H1 (cell line): Measurements from ENCODE around the gene IL1RAP. TPM values are rescaled to one million over a fixed set of nuclear protein-coding genes. Genes with fewer than 3 reads are reported as not detected.

Experiments used
- polyA plus RNA-seq, 7 experiments: library from polyadenylated mRNA; depleted of rRNA in 3 of 7; stranded (reverse) in 5 of 7; unstranded in 2 of 7; fragments of >200 nt in 5 of 7; fragments of 200-250 nt in 2 of 7; gene quantifications; 1 replicate in 5 of 7; 2 replicates in 1 of 7; 4 replicates in 1 of 7; pipeline versions ENCODE4 v1.2.1 to v1.2.3, GENCODE V29; 2011 to 2013; ENCODE audit warnings: missing spikeins in 2 of 7, mixed read lengths in 2 of 7
- total RNA-seq: library from RNA; stranded (reverse); fragmentation: NEBNext Ultra II Directional; extraction: Animal tissue kit (Norgen Biotek cat#: 25700); gene quantifications from 2 replicates; pipeline ENCODE4 v1.2.1, GENCODE V29; 2021
- TF ChIP-seq, protein P1 (sequence below): fragments of 300-600 bp; sonication (generic); IDR thresholded peaks from 2 replicates; pipeline ENCODE4 v1.7.1; 2012; ENCODE audit warnings: low read length, moderate library complexity, mild to moderate bottlenecking, inconsistent platforms; ENCODE audit not compliant: insufficient replicate concordance

IL1RAP gene
- total and polyA plus RNA-seq, 2 of the 8 experiments (the other 6 are each of a cell fraction or from before 2014, with no cell fraction given) = 2.4 to 3.9 TPM

DNA sequence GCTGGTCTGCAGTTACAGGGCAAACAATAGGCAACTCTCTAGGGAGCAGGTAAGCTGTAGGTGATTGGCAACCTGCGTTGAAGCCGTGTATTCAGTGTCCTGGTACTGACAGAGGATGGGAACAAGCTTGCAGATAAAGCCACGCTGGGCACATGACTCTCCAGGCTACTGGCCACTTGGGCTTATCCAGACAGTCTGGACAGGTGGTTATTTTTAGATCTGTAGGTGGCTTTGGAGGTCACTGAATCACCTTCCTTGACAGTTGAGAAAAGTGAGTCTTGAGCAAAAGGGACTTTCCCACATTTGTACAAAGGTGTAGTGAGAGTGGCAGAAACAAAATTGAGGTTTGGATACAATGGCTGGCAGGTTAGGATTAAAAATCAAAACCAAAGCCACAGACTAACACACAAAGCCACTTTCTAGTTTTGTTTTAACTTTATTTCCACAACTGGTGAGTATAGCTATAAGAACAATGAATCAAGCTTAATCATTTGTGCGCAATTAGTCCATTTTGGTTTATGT, 22.3 kb upstream of the IL1RAP start (continued):
- TF ChIP-seq, protein P1, sequence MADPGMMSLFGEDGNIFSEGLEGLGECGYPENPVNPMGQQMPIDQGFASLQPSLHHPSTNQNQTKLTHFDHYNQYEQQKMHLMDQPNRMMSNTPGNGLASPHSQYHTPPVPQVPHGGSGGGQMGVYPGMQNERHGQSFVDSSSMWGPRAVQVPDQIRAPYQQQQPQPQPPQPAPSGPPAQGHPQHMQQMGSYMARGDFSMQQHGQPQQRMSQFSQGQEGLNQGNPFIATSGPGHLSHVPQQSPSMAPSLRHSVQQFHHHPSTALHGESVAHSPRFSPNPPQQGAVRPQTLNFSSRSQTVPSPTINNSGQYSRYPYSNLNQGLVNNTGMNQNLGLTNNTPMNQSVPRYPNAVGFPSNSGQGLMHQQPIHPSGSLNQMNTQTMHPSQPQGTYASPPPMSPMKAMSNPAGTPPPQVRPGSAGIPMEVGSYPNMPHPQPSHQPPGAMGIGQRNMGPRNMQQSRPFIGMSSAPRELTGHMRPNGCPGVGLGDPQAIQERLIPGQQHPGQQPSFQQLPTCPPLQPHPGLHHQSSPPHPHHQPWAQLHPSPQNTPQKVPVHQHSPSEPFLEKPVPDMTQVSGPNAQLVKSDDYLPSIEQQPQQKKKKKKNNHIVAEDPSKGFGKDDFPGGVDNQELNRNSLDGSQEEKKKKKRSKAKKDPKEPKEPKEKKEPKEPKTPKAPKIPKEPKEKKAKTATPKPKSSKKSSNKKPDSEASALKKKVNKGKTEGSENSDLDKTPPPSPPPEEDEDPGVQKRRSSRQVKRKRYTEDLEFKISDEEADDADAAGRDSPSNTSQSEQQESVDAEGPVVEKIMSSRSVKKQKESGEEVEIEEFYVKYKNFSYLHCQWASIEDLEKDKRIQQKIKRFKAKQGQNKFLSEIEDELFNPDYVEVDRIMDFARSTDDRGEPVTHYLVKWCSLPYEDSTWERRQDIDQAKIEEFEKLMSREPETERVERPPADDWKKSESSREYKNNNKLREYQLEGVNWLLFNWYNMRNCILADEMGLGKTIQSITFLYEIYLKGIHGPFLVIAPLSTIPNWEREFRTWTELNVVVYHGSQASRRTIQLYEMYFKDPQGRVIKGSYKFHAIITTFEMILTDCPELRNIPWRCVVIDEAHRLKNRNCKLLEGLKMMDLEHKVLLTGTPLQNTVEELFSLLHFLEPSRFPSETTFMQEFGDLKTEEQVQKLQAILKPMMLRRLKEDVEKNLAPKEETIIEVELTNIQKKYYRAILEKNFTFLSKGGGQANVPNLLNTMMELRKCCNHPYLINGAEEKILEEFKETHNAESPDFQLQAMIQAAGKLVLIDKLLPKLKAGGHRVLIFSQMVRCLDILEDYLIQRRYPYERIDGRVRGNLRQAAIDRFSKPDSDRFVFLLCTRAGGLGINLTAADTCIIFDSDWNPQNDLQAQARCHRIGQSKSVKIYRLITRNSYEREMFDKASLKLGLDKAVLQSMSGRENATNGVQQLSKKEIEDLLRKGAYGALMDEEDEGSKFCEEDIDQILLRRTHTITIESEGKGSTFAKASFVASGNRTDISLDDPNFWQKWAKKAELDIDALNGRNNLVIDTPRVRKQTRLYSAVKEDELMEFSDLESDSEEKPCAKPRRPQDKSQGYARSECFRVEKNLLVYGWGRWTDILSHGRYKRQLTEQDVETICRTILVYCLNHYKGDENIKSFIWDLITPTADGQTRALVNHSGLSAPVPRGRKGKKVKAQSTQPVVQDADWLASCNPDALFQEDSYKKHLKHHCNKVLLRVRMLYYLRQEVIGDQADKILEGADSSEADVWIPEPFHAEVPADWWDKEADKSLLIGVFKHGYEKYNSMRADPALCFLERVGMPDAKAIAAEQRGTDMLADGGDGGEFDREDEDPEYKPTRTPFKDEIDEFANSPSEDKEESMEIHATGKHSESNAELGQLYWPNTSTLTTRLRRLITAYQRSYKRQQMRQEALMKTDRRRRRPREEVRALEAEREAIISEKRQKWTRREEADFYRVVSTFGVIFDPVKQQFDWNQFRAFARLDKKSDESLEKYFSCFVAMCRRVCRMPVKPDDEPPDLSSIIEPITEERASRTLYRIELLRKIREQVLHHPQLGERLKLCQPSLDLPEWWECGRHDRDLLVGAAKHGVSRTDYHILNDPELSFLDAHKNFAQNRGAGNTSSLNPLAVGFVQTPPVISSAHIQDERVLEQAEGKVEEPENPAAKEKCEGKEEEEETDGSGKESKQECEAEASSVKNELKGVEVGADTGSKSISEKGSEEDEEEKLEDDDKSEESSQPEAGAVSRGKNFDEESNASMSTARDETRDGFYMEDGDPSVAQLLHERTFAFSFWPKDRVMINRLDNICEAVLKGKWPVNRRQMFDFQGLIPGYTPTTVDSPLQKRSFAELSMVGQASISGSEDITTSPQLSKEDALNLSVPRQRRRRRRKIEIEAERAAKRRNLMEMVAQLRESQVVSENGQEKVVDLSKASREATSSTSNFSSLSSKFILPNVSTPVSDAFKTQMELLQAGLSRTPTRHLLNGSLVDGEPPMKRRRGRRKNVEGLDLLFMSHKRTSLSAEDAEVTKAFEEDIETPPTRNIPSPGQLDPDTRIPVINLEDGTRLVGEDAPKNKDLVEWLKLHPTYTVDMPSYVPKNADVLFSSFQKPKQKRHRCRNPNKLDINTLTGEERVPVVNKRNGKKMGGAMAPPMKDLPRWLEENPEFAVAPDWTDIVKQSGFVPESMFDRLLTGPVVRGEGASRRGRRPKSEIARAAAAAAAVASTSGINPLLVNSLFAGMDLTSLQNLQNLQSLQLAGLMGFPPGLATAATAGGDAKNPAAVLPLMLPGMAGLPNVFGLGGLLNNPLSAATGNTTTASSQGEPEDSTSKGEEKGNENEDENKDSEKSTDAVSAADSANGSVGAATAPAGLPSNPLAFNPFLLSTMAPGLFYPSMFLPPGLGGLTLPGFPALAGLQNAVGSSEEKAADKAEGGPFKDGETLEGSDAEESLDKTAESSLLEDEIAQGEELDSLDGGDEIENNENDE = no peak
